Suprapubic skin (tissue), 4 donors: Measurements from ENCODE around the gene GHITM. TPM values are rescaled to one million over a fixed set of nuclear protein-coding genes. Genes with fewer than 3 reads are reported as not detected.
"Not testable (repeated sequence)": the region's sequence is repeated elsewhere in the genome, so short reads cannot be mapped to it uniquely, and the experiment has no call there.

Source experiments
- DNase-seq, 2 donors: peaks; one replicate each; pipeline ENCODE4 v3.0.0-alpha.2; 2019; ENCODE audit warnings: low spot score in 2 of 2
- H3K27ac ChIP-seq: fragments of 200-600 bp; sonication (generic); one replicate; pipeline ENCODE4 v1.5.1; 2019
- H3K27me3 ChIP-seq: fragments of 200-600 bp; sonication (generic); one replicate; pipeline ENCODE4 v1.5.1; 2019
- H3K36me3 ChIP-seq: fragments of 200-600 bp; sonication (generic); one replicate; pipeline ENCODE4 v1.5.1; 2019
- H3K4me1 ChIP-seq: fragments of 200-600 bp; sonication (generic); one replicate; pipeline ENCODE4 v1.5.1; 2019
- H3K4me3 ChIP-seq: fragments of 200-600 bp; sonication (generic); one replicate; pipeline ENCODE4 v1.5.1; 2019; ENCODE audit warnings: mild to moderate bottlenecking
- H3K9me3 ChIP-seq: fragments of 200-600 bp; sonication (generic); one replicate; pipeline ENCODE4 v1.5.1; 2019
- EP300 ChIP-seq: sonication (generic); formaldehyde crosslinking; IDR thresholded peaks from one replicate; pipeline ENCODE4 v1.6.1; 2017; ENCODE audit warnings: antibody characterized with exemption
- POLR2A ChIP-seq, 2 donors: fragments of 450-650 bp; IDR thresholded peaks; one replicate each; pipeline ENCODE4 v1.6.1; 2017; ENCODE audit warnings: antibody characterized with exemption in 2 of 2, mild to moderate bottlenecking in 2 of 2, moderate library complexity in 2 of 2
- POLR2AphosphoS5 ChIP-seq, 3 donors: sonication (generic); formaldehyde crosslinking; IDR thresholded peaks; one replicate each; pipeline ENCODE4 v1.6.1; 2017; ENCODE audit warnings: antibody characterized with exemption in 3 of 3
- WGBS: methylation state at CpG from one replicate; pipeline ENCODE4 v1.1.5; 2018; 5-methylcytosine and 5-hydroxymethylcytosine counted together
- total RNA-seq, 4 donors: library from RNA; depleted of rRNA; stranded (reverse); fragments of >200 nt; gene quantifications; one replicate each; pipeline ENCODE4 v1.1.0, GENCODE V29; 2016
- TF ChIP-seq, protein P1 (sequence below), 2 donors: fragments of 200-600 bp in 1 of 2; fragments of 450-650 bp in 1 of 2; sonication (generic) in 1 of 2; IDR thresholded peaks; one replicate each; pipeline ENCODE4 v1.5.1; 2016 to 2019; ENCODE audit warnings: antibody characterized with exemption in 2 of 2, mild to moderate bottlenecking in 1 of 2, moderate library complexity in 1 of 2

The GHITM gene
- total RNA-seq, 4 donors from 2014 or later: 91.2 to 132 (median 125) TPM

DNA sequence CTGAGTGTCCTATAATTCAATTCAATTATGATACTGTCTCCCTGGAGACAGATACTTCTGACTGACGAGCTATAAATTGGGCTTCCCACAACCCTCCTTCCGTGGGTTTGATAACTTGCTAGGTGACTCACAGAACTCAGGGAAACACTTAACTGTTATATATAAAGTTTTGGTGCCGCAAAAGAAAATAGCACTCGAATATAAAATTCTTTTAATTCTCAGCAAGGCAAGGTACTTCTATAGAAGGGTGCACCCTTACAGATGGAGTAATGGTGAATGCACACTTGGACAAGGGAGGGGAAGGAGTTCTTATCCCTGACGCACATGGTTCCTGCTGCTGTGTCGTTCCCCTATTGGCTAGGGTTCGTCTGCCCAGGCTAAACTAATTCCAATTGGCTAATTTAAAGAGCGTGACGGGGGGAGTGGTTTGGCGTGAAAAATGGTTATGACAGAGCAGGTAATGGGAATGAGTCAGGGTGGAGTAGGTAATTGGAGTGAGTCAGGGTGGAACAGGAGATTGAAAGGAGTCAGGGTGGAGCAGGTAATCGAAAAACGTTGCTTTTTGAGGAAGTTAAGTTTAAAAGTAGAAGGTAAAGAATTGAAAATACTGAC lies 20.8 kb upstream of the GHITM start:
- no peaks in the 10 kb centered on the region for H3K9me3 ChIP-seq

DNA sequence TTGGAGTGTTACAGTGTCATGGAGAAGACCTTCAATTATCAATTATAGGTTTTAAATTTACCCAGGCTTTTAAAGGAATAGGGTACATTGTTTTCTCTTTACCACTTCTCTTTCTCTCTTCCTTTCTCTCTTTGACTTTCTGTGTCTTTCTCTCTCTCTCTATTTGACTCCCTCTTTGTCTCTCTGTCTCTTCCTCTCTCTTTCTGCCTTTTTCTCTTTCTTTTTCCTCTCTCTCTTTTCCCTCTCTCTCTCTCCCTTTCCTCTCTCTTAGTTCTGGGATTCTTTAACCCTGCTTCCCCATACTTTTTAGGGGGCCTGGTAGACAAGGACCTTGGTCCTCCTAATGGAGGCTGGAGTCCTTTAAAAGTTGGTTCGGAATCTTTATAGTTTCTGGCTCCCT lies 15.9 kb upstream of the GHITM start:
- Histone ChIP-seq H3K27me3 (no peaks in the 10 kb centered on the region), H3K36me3 (no peaks in the 10 kb centered on the region), H3K4me3 (no peak overlapping the region), H3K27ac (no peak overlapping the region), H3K9me3 (peaks cover 10% of the 10 kb centered on the region), H3K4me1 (no peaks in the 10 kb centered on the region)
- WGBS: 100% methylated on average over 1 of the region's 1 CpG
- no peak for DNase-seq
- TF ChIP-seq POLR2A (IDR thresholded peaks at IDR 0.05) (no peak), EP300 (no peak), POLR2AphosphoS5 (IDR thresholded peaks at IDR 0.05) (no peak)
- TF ChIP-seq, protein P1, sequence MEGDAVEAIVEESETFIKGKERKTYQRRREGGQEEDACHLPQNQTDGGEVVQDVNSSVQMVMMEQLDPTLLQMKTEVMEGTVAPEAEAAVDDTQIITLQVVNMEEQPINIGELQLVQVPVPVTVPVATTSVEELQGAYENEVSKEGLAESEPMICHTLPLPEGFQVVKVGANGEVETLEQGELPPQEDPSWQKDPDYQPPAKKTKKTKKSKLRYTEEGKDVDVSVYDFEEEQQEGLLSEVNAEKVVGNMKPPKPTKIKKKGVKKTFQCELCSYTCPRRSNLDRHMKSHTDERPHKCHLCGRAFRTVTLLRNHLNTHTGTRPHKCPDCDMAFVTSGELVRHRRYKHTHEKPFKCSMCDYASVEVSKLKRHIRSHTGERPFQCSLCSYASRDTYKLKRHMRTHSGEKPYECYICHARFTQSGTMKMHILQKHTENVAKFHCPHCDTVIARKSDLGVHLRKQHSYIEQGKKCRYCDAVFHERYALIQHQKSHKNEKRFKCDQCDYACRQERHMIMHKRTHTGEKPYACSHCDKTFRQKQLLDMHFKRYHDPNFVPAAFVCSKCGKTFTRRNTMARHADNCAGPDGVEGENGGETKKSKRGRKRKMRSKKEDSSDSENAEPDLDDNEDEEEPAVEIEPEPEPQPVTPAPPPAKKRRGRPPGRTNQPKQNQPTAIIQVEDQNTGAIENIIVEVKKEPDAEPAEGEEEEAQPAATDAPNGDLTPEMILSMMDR (IDR thresholded peaks at IDR 0.05): no peak

More for the DNA sequence above, 20.8 kb upstream of the GHITM start:
- no peaks in the 10 kb centered on the region for H3K4me1 ChIP-seq
- TF ChIP-seq, protein P1 (IDR thresholded peaks at IDR 0.05): no peak
- no peak overlapping the region for H3K27ac ChIP-seq
- DNase-seq: no peak
- H3K36me3 ChIP-seq: no peaks in the 10 kb centered on the region
- H3K27me3 ChIP-seq: no peaks in the 10 kb centered on the region
- no peak overlapping the region for H3K4me3 ChIP-seq
- 74% methylated on average over 12 of the region's 12 CpGs for WGBS

DNA sequence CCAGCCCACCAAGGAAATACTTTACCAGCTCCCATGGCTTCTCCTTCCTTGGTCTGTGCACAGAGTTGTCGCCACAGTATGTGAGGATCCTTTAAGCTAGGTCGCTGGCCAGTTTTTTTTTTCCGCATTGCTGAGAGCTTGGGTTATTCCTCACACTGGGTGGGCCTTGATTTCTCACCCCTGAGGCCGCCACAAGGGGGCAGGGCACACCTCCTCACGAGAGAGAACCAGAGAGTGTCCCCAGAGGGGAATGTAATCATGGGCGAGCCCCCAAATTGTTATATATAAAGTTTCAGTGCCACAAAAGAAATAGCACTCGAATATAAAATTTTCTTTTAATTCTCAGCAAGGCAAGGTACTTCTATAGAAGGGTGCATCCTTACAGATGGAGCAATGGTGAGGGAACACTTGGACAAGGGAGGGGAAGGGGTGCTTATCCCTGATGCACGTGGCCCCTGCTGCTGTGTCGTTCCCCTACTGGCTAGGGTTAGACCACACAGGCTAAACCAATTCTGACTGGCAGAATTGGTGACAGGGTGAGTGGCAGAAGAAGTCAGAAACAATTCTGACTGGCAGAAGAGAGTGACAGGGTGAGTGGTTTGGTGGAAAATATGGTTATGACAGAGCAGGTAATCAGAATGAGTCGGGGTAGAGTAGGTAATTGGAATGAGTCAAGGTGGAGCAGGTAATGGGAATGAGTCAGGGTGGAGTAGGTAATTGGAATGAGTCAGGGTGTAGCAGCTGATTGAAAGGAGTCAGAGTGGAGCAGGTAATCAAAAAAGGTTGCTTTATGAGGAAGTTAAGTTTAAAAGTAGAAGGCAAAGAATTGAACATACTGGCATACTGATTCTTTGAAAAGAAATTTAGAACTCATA lies 13.2 kb upstream of the GHITM start:
- DNase-seq, H3K36me3 ChIP-seq, H3K4me1 ChIP-seq, H3K27ac ChIP-seq, H3K27me3 ChIP-seq, H3K4me3 ChIP-seq: not testable (repeated sequence)
- H3K9me3 ChIP-seq: peaks cover 10% of the 10 kb centered on the region
- 75% methylated on average over 10 of the region's 10 CpGs for WGBS

DNA sequence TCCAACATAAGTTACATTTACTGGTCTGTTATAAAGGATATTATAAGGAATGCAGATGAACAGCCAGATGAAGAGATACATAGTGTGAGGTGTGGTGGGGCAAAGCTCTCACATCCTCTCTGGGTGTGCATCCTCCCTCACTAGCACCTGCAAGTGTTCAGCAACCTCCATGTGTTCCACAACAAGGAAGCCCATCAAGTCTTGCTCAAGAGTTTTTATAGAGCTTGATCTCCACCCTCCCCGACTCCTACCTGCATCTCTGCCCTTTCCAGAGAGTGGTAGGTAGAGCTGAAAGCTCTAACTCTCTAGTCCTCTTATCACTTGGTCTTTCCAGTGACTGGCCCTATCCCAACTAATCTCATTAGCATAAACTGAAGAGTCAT lies 12.5 kb upstream of the GHITM start:
- TF ChIP-seq POLR2A (IDR thresholded peaks at IDR 0.05) (no peak), POLR2AphosphoS5 (IDR thresholded peaks at IDR 0.05) (no peak), EP300 (no peak)
- TF ChIP-seq, protein P1 (IDR thresholded peaks at IDR 0.05): no peak
- no peak overlapping the region for H3K27ac ChIP-seq
- DNase-seq: no peak
- no peak overlapping the region for H3K4me3 ChIP-seq
- H3K4me1 ChIP-seq: no peaks in the 10 kb centered on the region
- 57% methylated on average over 1 of the region's 1 CpG for WGBS
- H3K36me3 ChIP-seq: no peaks in the 10 kb centered on the region
- H3K27me3 ChIP-seq: no peaks in the 10 kb centered on the region
- peaks cover 10% of the 10 kb centered on the region for H3K9me3 ChIP-seq

DNA sequence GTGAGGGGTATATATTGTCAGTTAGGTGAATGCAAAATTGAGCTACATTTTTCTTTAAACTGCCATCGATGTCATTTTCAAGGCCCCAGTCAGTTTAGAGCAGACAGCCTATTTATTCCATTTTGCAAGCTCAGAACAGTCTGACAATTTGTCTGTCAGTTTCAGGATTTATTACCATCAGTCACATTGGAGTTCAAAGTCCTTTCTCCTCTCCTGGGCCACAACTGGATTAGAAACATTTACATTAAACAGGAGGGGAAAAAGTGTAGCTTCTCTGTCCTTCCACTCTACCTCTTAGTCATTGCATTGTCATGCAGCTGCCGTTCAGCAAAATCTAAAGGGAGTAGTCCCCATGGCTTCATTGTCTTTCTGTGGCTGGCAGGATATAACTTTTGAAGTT lies 3.5 kb upstream of the GHITM start:
- Histone ChIP-seq H3K27ac (no peak overlapping the region), H3K4me3 (no peak overlapping the region), H3K36me3 (no peaks in the 10 kb centered on the region), H3K27me3 (no peaks in the 10 kb centered on the region), H3K9me3 (no peaks in the 10 kb centered on the region), H3K4me1 (peaks cover 15% of the 10 kb centered on the region)
- DNase-seq: no peak
- WGBS: 50% methylated on average over 2 of the region's 2 CpGs
- TF ChIP-seq POLR2AphosphoS5 (IDR thresholded peaks at IDR 0.05) (no peak), POLR2A (IDR thresholded peaks at IDR 0.05) (no peak), EP300 (no peak)
- TF ChIP-seq, protein P1 (IDR thresholded peaks at IDR 0.05): no peak
